Fibroblast of lung (primary cell): ENCODE results near the gene RNF150. TPM values are rescaled to one million over a fixed set of nuclear protein-coding genes. Genes with fewer than 3 reads are reported as not detected.

ENCODE experiments used
- DNase-seq, 2 donors: peaks; one replicate each; pipeline versions ENCODE4 v3.0.0 to v3.0.0-alpha.2; 2010; ENCODE audit warnings: low read depth in 2 of 2
- H2AFZ ChIP-seq: 2 replicates; pipeline ENCODE4 v1.5.1; 2012; ENCODE audit warnings: low read length, control low read depth, inconsistent platforms
- H3K27ac ChIP-seq: 2 replicates; pipeline ENCODE4 v1.5.1; 2011; ENCODE audit warnings: low read length, control low read depth; ENCODE audit not compliant: insufficient read depth
- H3K27me3 ChIP-seq: 2 replicates; pipeline ENCODE4 v1.5.1; 2011; ENCODE audit warnings: mild to moderate bottlenecking, low read length; ENCODE audit not compliant: control insufficient read depth, insufficient read depth
- H3K36me3 ChIP-seq: 2 replicates; pipeline ENCODE4 v1.5.1; 2011; ENCODE audit warnings: low read length; ENCODE audit not compliant: control insufficient read depth, insufficient read depth
- H3K4me1 ChIP-seq: 2 replicates; pipeline ENCODE4 v1.5.1; 2011; ENCODE audit warnings: low read length; ENCODE audit not compliant: control insufficient read depth, insufficient read depth; ENCODE audit errors: extremely low read depth
- H3K4me2 ChIP-seq: 2 replicates; pipeline ENCODE4 v1.5.1; 2011; ENCODE audit warnings: low read length, control low read depth; ENCODE audit not compliant: insufficient read depth; ENCODE audit errors: extremely low read depth
- H3K4me3 ChIP-seq, 4 experiments: fragments of 200-600 bp in 1 of 4; sonication (generic) in 1 of 4; replicated peaks in 1 of 4; 2 replicates each; pipeline ENCODE4 v1.5.1; 2011 to 2016; ENCODE audit warnings: low read length in 4 of 4, low read depth in 3 of 4, mild to moderate bottlenecking in 3 of 4, control low read depth in 2 of 4, inconsistent platforms in 1 of 4, mixed read lengths in 1 of 4; ENCODE audit not compliant: insufficient read depth in 1 of 4; ENCODE audit errors: control extremely low read depth in 1 of 4
- H3K79me2 ChIP-seq: 2 replicates; pipeline ENCODE4 v1.5.1; 2012; ENCODE audit warnings: mild to moderate bottlenecking, low read length, inconsistent platforms; ENCODE audit not compliant: control insufficient read depth, insufficient read depth
- H3K9ac ChIP-seq: 2 replicates; pipeline ENCODE4 v1.5.1; 2011; ENCODE audit warnings: mild to moderate bottlenecking, low read length, control low read depth; ENCODE audit not compliant: insufficient read depth
- H3K9me3 ChIP-seq: 2 replicates; pipeline ENCODE4 v1.5.1; 2012; ENCODE audit warnings: low read depth, low read length; ENCODE audit not compliant: control insufficient read depth, insufficient read depth
- H4K20me1 ChIP-seq: 2 replicates; pipeline ENCODE4 v1.5.1; 2011; ENCODE audit warnings: low read length; ENCODE audit not compliant: control insufficient read depth, insufficient read depth; ENCODE audit errors: extremely low read depth
- EZH2 ChIP-seq: IDR thresholded peaks from 2 replicates; pipeline ENCODE4 v1.5.1; 2012; ENCODE audit warnings: low read length, control low read depth, mild to moderate bottlenecking; ENCODE audit errors: missing control alignments
- polyA plus RNA-seq, 2 donors: library from polyadenylated mRNA; depleted of rRNA in 1 of 2; stranded (reverse) in 1 of 2; unstranded in 1 of 2; fragments of >200 nt; gene quantifications; 2 replicates each; pipeline ENCODE4 v1.2.1, GENCODE V29; 2011 to 2012; ENCODE audit warnings: missing spikeins in 1 of 2
- total RNA-seq: library from RNA; depleted of rRNA; stranded (reverse); fragments of >200 nt; gene quantifications from 2 replicates; pipeline ENCODE4 v1.2.1, GENCODE V29; 2014
- TF ChIP-seq, protein P1 (sequence below), 2 donors: IDR thresholded peaks in 1 of 2; conservative IDR thresholded peaks in 1 of 2; 1 replicate in 1 of 2; 2 replicates in 1 of 2; pipeline ENCODE4 v1.5.1; 2011 to 2012; ENCODE audit warnings: low read length in 2 of 2, control low read depth in 1 of 2, inconsistent platforms in 1 of 2, low read depth in 1 of 2, mild to moderate bottlenecking in 1 of 2

The RNF150 gene
- total and polyA plus RNA-seq, 2 donors (not counting 1 experiment from before 2014, with no cell fraction given): 0.66 to 5.6 TPM

DNA sequence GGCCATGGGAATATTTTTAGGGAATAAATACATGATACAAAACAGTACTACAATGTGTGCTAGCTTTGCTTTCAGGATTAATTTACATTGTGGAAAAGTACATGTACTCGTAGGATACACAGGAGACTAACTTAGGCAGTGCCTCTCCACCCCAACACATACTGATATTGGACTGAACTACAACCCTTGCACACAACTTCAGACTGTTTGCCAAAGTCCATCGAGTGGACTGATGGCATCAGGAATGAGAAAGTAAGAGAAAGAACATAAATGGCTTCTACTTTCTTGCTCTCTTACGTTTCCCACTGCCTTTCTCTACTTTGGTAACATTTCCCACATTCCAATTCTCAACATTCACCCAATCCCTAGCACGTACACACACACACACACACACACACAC lies 130.1 kb downstream of the RNF150 start:
- H3K27ac ChIP-seq: no peak overlapping the region
- TF ChIP-seq EZH2: no peak
- no peaks in the 10 kb centered on the region for H3K4me1 ChIP-seq
- H3K36me3 ChIP-seq: no peaks in the 10 kb centered on the region
- no peak overlapping the region for H3K9ac ChIP-seq
- H3K4me2 ChIP-seq: no peak overlapping the region
- no peaks in the 10 kb centered on the region for H4K20me1 ChIP-seq
- H3K27me3 ChIP-seq: no peaks in the 10 kb centered on the region
- H2AFZ ChIP-seq: no peak overlapping the region
- H3K9me3 ChIP-seq: no peaks in the 10 kb centered on the region
- no peaks in the 10 kb centered on the region for H3K79me2 ChIP-seq
- no peak overlapping the region for H3K4me3 ChIP-seq
- no peak for DNase-seq

DNA sequence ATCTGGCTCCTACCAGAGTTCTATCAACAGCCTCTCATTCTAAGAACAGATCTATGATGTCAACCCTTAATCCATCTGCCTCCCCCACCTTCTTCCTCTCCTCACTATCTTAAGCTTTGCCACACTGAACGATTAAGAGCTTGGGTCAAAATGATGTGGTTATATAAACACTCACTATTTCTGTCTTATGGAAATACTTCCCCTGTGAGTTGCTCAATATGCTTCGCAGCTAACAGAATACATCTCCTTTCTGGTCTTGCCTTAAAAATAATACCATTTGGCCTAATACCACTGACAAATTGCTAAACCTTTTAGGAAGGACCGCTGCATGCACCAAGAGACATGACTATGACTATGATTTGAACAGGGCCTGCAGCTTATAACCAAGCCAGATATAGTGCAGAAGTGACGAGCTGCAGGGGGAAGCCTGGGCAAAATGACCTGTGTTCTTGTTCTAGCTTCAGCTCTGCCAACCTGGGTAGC lies 130.9 kb downstream of the RNF150 start:
- Histone ChIP-seq H4K20me1 (no peaks in the 10 kb centered on the region), H3K4me1 (no peaks in the 10 kb centered on the region), H3K4me3 (no peak overlapping the region), H3K79me2 (no peaks in the 10 kb centered on the region), H3K27ac (no peak overlapping the region), H3K9ac (no peak overlapping the region), H3K36me3 (no peaks in the 10 kb centered on the region), H3K27me3 (no peaks in the 10 kb centered on the region), H3K9me3 (no peaks in the 10 kb centered on the region), H2AFZ (no peak overlapping the region), H3K4me2 (no peak overlapping the region)
- no peak for TF ChIP-seq EZH2
- peak; percentile 70 to 94 for DNase-seq

DNA sequence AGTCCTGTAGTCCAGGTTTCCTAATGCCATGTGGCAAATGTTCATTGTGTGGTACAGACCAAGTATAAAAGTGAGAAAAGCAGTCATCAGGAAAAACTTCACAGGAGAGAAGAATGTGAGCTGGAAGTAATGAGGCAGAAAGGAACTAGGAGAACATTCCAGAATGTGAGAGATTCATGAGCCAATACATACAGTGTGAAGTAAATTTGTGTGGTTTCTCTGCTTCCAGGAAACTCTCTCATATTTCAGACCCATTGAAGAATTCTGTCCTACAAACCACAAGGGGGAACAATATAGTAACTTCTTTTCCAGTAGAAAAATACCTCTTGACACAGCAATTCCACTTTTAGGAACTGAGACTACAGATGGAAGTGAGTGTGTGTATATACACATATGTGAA lies 136.5 kb downstream of the RNF150 start:
- Histone ChIP-seq H3K9ac (no peak overlapping the region), H3K9me3 (no peaks in the 10 kb centered on the region), H3K79me2 (no peaks in the 10 kb centered on the region), H3K4me1 (no peaks in the 10 kb centered on the region), H4K20me1 (no peaks in the 10 kb centered on the region), H3K27me3 (no peaks in the 10 kb centered on the region), H3K4me2 (no peak overlapping the region), H2AFZ (no peak overlapping the region), H3K27ac (no peak overlapping the region), H3K36me3 (no peaks in the 10 kb centered on the region), H3K4me3 (no peak overlapping the region)
- TF ChIP-seq, protein P1, sequence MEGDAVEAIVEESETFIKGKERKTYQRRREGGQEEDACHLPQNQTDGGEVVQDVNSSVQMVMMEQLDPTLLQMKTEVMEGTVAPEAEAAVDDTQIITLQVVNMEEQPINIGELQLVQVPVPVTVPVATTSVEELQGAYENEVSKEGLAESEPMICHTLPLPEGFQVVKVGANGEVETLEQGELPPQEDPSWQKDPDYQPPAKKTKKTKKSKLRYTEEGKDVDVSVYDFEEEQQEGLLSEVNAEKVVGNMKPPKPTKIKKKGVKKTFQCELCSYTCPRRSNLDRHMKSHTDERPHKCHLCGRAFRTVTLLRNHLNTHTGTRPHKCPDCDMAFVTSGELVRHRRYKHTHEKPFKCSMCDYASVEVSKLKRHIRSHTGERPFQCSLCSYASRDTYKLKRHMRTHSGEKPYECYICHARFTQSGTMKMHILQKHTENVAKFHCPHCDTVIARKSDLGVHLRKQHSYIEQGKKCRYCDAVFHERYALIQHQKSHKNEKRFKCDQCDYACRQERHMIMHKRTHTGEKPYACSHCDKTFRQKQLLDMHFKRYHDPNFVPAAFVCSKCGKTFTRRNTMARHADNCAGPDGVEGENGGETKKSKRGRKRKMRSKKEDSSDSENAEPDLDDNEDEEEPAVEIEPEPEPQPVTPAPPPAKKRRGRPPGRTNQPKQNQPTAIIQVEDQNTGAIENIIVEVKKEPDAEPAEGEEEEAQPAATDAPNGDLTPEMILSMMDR (conservative IDR thresholded peaks at IDR 0.05 in 1 of 2, IDR thresholded peaks at IDR 0.05 in 1 of 2; ENCODE audit: low read depth in 1 of 2, low read length in 2 of 2): peak in 1 of 2 donors; percentile 9
- no peak for TF ChIP-seq EZH2
- peak; percentile 44 to 98 for DNase-seq

DNA sequence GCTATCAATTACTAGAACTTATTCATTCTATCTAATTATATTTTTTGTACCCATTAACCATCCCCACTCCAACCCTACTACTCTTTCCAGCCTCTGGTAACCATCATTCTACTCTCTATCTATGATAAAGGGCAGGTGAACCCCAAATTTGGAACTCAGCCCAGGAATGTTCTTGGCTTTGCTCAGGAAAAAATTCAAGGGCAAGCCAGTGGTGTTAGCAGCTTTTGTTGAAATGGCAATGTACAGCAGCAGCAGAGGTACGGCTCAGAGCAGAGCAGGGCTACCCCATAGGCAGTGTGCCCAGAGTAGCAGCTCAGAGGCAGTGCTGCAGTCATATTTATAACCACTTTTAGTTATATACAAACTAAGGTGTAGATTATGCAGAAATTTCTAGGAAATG lies 138.2 kb downstream of the RNF150 start:
- H3K4me1 ChIP-seq: no peaks in the 10 kb centered on the region
- no peaks in the 10 kb centered on the region for H3K27me3 ChIP-seq
- H3K9me3 ChIP-seq: no peaks in the 10 kb centered on the region
- no peak overlapping the region for H3K9ac ChIP-seq
- no peak for TF ChIP-seq EZH2
- TF ChIP-seq, protein P1 (conservative IDR thresholded peaks at IDR 0.05 in 1 of 2, IDR thresholded peaks at IDR 0.05 in 1 of 2; ENCODE audit: low read depth in 1 of 2, low read length in 2 of 2): no peak
- DNase-seq: peak in 1 of 2 donors; percentile 32
- no peaks in the 10 kb centered on the region for H3K36me3 ChIP-seq
- no peaks in the 10 kb centered on the region for H4K20me1 ChIP-seq
- H3K4me3 ChIP-seq: no peak overlapping the region
- no peak overlapping the region for H3K27ac ChIP-seq
- H2AFZ ChIP-seq: no peak overlapping the region
- no peaks in the 10 kb centered on the region for H3K79me2 ChIP-seq
- H3K4me2 ChIP-seq: no peak overlapping the region
